ENCODE measurements around the gene CALY.

CALY gene

DNA sequence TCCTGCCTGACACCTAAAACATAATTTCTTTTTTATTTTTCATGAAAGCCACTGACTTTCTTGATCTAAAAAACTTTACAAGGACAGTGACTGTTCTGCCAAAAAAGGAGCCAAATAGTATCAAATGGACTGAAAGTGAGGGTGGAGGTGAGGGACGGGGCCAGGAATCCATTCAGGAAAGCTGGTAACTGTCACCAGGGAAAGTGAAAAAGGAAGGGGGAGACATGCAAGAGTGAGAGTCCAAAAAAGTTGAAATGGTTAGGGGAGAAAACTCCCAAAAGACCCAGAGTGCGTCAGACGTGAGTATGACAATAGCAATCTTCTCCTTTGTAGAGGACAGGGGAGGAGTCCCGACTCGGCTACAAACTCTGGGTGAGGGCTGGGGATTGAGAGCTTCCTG is 7.5 kb upstream of the CALY start:
- in situ Hi-C loops (cut with HindIII; ENCODE audit: low sequenced_read_pairs): no loop called here
- no peak for TF ChIP-seq CTCF (IDR thresholded peaks at IDR 0.05; ENCODE audit: low read depth, low read length, missing control alignments)
- no peak for DNase-seq (ENCODE audit: low read depth)
- no peak overlapping the region for H3K4me3 ChIP-seq (ENCODE audit: low read depth, low read length)

DNA sequence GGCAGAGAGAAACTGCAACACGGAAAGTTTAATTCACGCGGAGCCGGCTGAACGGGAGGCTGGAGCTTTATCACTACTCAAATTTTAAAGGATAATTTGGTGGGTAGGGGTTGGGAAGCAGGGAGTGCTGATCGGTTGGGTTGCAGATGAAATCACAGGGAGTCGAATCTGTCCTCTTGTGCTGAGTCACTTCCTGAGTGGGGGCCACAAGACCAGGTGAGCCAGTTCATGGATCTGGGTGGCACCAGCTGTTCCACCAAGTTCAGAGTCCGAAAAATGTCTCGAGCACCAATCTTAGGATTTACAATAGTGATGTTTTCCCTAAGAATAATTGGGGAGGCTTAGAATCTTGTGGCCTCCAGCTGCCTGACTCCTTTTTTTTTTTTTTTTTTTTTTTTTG is 6.9 kb upstream of the CALY start:
- no peak overlapping the region for H3K4me3 ChIP-seq (ENCODE audit: low read depth, low read length)
- in situ Hi-C loops (cut with HindIII; ENCODE audit: low sequenced_read_pairs): no loop called here
- TF ChIP-seq CTCF (IDR thresholded peaks at IDR 0.05; ENCODE audit: low read depth, low read length, missing control alignments): no peak
- DNase-seq (ENCODE audit: low read depth): no peak

GRCh38 chr10:133342942-133343341 is 6.2 kb upstream of the CALY start:
- DNase-seq (ENCODE audit: low read depth): no peak
- in situ Hi-C loops (cut with HindIII; ENCODE audit: low sequenced_read_pairs): no loop called here
- H3K4me3 ChIP-seq (ENCODE audit: low read depth, low read length): no peak overlapping the region
- TF ChIP-seq CTCF (IDR thresholded peaks at IDR 0.05; ENCODE audit: low read depth, low read length, missing control alignments): no peak

DNA sequence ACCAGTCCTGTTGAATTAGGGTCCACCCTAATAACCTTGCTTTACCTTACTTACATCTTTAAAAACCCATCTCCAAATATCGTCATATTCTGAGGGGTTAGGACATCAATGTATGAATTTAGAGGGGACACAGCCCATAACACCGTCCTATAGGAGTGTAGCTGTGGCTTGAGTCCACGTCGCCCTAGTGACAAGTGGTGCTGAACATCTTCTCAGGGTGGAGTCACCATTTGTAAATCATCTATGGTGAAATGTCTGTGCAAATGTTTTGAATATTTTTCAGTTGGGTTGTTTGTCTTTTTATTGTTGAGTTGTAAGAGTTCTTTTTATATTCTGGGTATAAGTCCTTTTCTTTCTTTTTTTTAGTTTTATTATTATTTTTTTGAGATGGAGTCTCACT is 5.3 kb upstream of the CALY start:
- in situ Hi-C loops (cut with HindIII; ENCODE audit: low sequenced_read_pairs): no loop called here

GRCh38 chr10:133339708-133340380 is 3.1 kb upstream of the CALY start:
- in situ Hi-C loops (cut with HindIII; ENCODE audit: low sequenced_read_pairs): no loop called here

More for the DNA sequence above, 5.3 kb upstream of the CALY start:
- no peak for TF ChIP-seq CTCF (IDR thresholded peaks at IDR 0.05; ENCODE audit: low read depth, low read length, missing control alignments)
- no peak overlapping the region for H3K4me3 ChIP-seq (ENCODE audit: low read depth, low read length)
- no peak for DNase-seq (ENCODE audit: low read depth)

More at GRCh38 chr10:133339708-133340380, 3.1 kb upstream of the CALY start:
- no peak for DNase-seq (ENCODE audit: low read depth)
- H3K4me3 ChIP-seq (ENCODE audit: low read depth, low read length): no peak overlapping the region
- TF ChIP-seq CTCF (IDR thresholded peaks at IDR 0.05; ENCODE audit: low read depth, low read length, missing control alignments): no peak

Data from astrocyte of the cerebellum (primary cell).